T-helper 2 cell (primary cell): ENCODE results near the gene TANGO6.

Source experiments
- DNase-seq, 5 experiments: peaks; one replicate each; pipeline versions ENCODE4 v3.0.0 to v3.0.0-alpha.2; 2012 to 2022

The TANGO6 gene

DNA sequence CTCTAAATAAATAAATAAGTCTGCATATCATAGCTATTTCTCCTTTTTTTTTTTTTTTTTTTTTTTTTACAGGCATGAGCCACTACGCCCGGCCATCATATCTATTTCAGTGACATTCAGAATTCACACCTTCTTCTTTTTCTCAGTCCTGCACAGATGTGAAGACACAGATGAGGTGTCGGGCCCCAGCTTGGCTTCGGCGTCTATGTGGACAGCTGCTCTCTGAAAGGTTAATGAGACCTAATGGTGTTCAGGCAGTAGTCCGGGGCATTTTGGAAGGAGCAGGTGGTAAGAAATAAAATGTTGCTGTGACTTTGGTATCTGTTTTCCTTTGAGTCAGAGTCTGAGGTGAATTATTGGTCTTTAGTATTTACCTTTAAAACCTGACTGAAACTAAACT lies 23.6 kb downstream of the TANGO6 start:
- DNase-seq = no peak

DNA sequence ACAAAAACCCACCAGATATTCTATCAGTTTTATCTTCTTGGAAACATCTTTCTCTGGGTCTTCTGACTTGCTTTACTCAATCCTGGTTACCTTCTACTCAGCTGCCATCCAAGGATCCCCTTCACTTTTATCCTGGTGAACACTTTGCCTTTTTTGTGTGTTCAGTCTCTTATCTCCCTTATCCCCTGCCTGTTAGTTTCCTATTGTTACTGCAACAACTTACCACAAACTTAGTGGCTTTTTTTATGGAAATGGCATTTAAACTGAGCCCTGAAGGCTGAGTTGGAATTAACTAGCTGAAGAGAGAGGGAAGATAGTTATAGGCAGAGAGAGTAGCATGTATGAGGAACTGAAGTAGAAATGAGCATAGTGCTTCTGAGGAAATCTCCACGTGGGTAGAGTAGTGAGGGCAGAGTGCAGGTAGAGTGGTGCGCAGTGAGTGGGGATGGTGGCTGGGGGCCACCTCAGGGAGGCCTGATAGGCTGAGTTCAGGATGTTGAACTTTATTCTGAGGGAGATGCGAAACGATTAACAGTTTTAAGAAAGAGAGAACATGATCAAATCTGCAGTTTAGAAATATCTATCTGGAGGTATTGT lies 26.3 kb downstream of the TANGO6 start:
- DNase-seq = no peak

GRCh38 chr16:68873635-68874471 lies 30.5 kb downstream of the TANGO6 start:
- DNase-seq = no peak

DNA sequence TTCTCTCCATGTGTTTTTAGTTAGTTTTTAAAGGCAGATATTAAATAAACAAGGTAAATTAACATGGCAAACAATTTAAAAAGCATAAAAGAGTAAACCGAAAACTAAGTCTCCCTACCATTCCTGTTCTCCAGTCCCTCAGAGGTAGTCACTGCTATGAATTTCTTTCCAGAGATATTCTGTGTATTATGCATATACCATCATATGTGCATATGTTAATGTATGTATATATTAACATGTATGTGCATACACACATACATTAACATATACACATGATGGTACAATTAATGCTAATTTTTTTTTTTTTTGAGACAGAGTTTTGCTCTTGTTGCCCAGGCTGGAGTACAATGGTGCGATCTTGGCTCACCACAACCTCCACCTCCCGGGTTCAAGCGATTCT lies 32.5 kb downstream of the TANGO6 start:
- no peak for DNase-seq

DNA sequence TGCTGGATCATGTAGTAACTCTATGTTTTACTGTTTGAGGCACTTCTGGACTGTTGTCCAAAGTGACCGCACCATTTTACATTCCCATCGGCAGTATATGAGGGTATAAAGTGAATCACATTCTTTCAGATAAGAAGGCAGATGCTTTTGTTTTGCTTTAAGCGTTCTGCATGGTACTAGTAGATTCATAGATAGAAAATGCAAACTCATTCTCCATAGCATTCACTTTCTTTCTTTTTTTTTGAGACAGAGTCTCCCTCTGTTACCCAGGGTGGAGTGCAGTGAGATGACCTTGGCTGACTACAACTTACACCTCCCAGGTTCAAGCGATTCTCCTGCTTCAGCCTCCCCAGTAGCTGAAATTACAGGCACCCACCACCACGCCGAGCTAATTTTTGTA lies 40.4 kb downstream of the TANGO6 start:
- DNase-seq = no peak

DNA sequence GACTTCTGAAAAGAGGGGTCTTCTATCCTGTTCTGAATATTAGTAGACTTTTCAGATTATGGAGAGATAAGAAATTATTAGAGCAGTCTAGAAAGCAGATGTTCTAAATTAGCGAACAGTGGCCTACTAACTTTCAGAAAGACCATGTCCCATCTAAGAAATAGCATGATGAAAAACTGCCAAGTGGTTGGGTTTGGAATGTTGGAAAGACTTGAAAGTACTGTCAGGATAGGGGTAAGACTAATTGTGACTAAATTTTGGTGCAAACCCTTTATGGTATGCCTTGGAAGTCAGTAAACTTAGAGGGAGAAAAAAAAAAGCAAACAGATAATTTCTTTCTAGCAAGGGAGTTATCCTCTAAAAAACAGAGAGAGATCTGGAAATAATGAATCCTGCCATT lies 41.1 kb downstream of the TANGO6 start:
- no peak for DNase-seq

DNA sequence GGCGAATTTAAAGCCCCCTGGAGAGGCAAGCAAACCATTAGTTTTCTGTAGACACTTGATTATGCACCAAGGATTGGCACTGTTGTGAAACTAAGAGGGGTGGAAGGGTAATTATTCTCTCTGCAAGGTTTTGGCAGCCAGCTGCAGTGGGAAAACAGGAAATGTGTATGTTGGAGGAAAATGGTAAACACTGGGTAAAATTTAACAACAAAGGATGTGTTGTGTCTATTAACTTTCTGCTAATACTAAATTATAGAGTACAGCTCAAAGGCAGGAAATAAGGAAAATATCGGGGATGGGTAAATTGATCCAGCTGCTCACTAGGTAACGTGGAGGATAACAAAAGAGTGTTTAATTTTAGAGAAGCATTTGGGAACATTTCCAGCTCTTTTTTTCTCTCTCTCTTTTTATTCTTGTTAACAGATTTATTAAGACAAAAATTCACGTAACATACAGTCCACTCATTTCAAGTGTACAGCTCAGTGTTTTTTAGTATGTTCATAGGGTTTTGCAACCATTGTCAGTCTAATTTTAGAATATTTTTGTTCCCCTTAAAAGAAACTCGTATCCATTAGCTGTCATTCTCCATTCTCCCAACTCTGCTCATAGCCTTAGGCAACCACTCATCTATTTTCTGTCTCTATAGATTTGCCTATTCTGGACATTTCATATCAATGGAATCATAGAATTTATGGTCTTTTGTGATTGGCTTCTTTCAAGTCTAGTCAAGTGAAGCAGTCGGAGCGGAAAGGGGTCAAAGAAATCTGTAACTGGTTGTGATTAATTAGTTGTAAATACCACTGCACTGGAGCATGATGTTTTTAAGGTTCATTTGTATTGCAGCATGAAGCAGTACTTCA lies 41.8 kb downstream of the TANGO6 start:
- no peak for DNase-seq

- DNase-seq = no peak
Observed at GRCh38 chr16:68887107-68887506, 43.8 kb downstream of the TANGO6 start.

DNA sequence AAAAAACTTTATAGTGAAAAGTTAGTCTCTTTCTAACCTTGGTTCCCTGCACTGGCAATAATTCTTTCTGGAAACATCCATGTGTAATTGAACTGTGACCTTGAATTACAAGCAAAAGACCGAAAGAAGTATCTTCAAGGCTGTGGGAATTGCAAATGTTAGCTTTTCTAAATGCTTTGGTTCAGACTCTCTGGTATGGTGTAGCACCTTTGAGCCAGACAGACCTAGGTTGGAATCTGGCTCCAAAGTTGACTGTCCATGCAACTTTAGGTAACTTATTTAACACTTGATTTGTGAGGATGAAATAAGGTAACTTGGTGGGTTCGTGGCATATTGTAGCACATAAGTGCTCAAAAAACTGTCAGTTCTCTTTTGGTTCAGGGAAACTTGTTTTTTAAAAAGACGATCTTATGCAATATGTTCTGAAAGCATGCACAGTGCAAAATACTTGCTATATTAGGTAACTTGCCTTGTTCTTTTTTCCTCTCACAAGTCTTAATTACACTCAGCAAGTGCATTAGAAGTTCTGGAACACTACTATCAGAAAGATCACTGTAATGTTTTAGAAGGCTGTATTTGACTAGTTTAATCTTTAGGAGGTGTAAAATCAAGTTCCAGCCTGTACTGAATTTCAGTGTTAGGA lies 46.3 kb downstream of the TANGO6 start:
- DNase-seq = no peak

GRCh38 chr16:68892214-68892613 lies 48.9 kb downstream of the TANGO6 start:
- no peak for DNase-seq

DNA sequence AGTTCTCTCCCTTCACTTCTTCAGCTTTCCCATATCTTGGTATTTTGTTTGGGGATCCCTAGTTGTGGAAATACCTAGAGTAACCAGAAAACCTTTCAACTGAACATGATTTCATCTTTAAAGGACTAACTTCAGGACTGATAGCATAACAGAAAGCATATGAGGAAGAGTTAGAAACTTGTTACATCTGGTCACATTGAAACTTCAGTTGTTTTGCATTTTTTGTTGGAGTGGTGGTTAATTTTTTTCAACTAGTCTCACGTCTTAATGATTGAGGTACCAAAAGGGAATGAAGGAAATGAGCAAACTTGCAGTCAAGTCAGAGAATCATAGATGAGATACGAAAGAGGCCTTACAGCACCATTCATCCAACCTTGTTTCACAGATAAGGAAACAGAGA lies 49.6 kb downstream of the TANGO6 start:
- DNase-seq = no peak

DNA sequence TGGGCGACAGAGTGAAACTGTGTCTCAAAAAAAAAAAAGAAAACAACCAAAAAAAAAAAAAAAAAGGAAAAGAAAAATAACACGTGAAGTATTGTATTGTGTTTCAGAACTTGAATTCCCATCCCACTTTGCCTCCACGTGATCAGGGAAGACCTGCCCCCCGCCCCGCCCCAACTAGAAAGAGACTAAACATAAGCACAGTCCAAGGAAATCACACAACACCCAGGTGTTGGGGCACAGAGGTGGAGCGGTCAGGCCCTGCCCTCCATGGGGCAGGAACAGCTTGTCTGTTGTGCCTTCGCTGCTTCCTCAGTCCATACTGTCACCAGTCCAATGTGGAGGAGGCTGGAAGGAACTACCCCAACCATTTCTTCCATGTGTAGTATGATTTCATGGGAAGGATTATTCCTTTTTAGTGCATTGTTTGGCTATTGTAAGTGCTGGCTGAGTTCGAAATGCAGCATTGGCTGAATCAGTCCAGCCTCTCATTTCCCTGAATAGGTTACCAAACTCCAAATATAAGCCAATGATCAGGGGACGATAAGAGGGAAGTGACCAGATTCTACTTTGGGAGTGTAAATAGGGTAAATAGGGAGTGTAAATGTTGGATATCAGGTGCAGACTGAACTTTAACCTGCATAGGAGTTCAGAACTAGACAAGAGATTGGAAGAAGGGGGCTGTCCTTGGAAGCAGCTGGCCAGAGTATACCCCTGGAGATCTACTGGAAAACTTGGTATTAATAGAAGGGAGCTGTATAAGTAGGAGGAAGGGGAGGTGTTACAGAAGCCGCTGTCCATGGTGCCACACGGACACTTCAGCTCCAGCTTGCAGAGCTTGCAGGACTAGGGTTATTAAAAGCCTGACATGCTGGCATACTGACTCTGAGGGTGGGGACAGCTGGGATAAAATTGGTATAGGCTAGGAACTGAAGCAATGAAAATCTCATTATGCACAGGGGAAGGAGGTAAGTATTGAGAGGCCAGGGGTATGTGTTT lies 50.7 kb downstream of the TANGO6 start:
- DNase-seq = peak in 1 of 5 experiments; percentile 4

GRCh38 chr16:68894714-68895113 lies 51.4 kb downstream of the TANGO6 start:
- DNase-seq = no peak

DNA sequence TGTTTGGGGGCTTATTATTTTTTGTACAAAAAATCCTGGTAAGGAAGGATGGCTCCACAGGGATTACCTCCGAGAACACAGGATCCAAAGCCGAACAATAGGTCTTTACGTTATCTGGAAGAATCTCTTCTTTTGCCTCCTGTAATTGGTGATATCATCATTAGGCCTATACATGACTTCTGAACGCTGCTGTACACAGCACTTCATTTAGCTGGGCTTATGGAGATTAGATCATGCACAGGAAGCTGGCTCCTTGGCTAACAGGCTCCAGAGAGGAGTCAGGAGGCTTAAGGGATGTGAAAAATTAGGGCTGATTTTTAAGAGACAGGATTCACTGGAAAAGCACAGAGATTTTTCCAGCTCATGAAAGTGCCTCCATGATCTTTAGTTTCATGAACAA lies 54.7 kb downstream of the TANGO6 start:
- DNase-seq = no peak

DNA sequence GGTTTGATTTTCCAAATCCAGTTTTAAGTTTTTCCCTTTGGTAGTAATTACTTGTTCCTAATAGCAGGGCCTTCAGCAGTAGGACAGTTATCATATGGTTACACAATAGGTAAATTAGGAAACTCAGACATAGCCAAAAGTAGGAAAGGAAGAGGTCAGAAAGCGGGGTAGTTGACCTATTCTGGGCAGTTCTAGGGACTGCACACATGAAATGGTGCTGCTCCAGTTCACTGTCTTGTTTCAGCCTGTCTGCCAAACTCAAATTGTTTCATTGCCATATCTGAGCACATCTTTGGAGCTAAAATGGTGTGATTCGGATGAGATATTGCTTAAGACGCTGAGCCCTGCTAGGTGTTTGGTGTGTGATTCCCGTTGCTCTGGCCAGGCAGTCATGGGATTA lies 56.7 kb downstream of the TANGO6 start:
- DNase-seq = no peak

GRCh38 chr16:68902003-68902968 lies 59.0 kb downstream of the TANGO6 start:
- peak in 1 of 5 experiments; percentile 54 for DNase-seq

GRCh38 chr16:68902969-68903345 lies 59.6 kb downstream of the TANGO6 start:
- DNase-seq = no peak

GRCh38 chr16:68907297-68907696 lies 64.0 kb downstream of the TANGO6 start:
- no peak for DNase-seq

GRCh38 chr16:68907781-68908181 lies 64.5 kb downstream of the TANGO6 start:
- no peak for DNase-seq

DNA sequence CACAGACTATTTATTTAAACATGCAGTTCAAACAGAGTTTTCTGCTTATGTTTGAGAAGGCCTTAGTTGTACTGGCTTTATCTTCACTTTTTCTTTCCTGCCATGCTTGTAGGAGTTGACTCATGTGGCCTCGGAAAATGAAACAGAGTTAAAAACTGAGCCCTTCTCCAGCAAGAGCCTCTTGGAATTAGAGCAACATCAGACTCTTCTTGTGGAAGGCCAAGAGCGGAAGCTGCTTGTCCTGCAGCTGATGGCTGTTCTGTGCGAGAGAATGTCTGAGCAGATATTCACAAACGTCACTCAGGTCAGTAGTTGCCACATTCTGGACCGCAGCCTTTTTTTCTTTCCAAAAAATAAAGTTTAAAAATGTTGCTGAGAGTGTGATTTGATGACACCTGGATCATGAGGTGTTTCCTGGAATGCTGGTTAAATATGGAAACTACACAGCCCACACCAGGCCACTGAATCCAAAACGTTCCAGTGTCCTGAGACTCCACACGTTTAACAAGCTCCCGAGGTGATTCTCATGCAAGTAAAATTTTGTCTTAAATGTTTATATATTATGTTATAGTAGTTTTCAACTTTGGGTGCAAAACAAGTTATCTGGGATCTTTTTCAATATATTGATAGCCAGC lies 65.9 kb downstream of the TANGO6 start:
- no peak for DNase-seq
